Gastrocnemius medialis (tissue), 4 donors: Measurements from ENCODE around the gene SUPT3H. TPM values are rescaled to one million over a fixed set of nuclear protein-coding genes. Genes with fewer than 3 reads are reported as not detected.

ENCODE experiments used
- ATAC-seq, 2 donors: fragments of 150-250 bp; one replicate each; pipeline ENCODE4 v1.9.1; 2016
- DNase-seq, 2 donors: peaks; one replicate each; pipeline ENCODE4 v3.0.0-alpha.2; 2019
- H3K27ac ChIP-seq, 4 donors: fragments of 200-600 bp; sonication (generic); 1 replicate in 1 of 4; 2 replicates in 3 of 4; pipeline ENCODE4 v1.5.1; 2016 to 2018; ENCODE audit warnings: mild to moderate bottlenecking in 2 of 4, moderate library complexity in 1 of 4
- H3K27me3 ChIP-seq, 3 donors: fragments of 200-600 bp; sonication (generic) in 2 of 3; 1 replicate in 1 of 3; 2 replicates in 2 of 3; pipeline versions ENCODE4 v1.5.1 to v1.6.0; 2016 to 2019; ENCODE audit warnings: mild to moderate bottlenecking in 1 of 3, moderate library complexity in 1 of 3
- H3K36me3 ChIP-seq, 2 donors: fragments of 200-600 bp; sonication (generic) in 1 of 2; one replicate each; pipeline ENCODE4 v1.5.1; 2017 to 2018
- H3K4me1 ChIP-seq, 2 donors: fragments of 200-600 bp; sonication (generic) in 1 of 2; one replicate each; pipeline ENCODE4 v1.5.1; 2016 to 2017; ENCODE audit warnings: mild to moderate bottlenecking in 2 of 2
- H3K4me3 ChIP-seq, 4 donors: fragments of 200-600 bp; sonication (generic) in 3 of 4; 1 replicate in 1 of 4; 2 replicates in 3 of 4; pipeline ENCODE4 v1.5.1; 2016 to 2019; ENCODE audit warnings: mild to moderate bottlenecking in 2 of 4
- H3K9me3 ChIP-seq, 3 donors: fragments of 200-600 bp; sonication (generic) in 2 of 3; 1 replicate in 1 of 3; 2 replicates in 2 of 3; pipeline ENCODE4 v1.5.1; 2016 to 2019
- CTCF ChIP-seq, 5 experiments: fragments of 450-650 bp in 3 of 5; fragments of 200-600 bp in 2 of 5; sonication (generic) in 2 of 5; IDR thresholded peaks in 4 of 5; conservative IDR thresholded peaks in 1 of 5; 1 replicate in 4 of 5; 2 replicates in 1 of 5; pipeline ENCODE4 v1.5.1; 2016 to 2019; ENCODE audit warnings: antibody characterized with exemption in 5 of 5, mild to moderate bottlenecking in 3 of 5, moderate library complexity in 3 of 5
- POLR2A ChIP-seq, 2 donors: fragments of 450-650 bp; IDR thresholded peaks; one replicate each; pipeline ENCODE4 v1.6.1; 2017; ENCODE audit warnings: antibody characterized with exemption in 2 of 2, mild to moderate bottlenecking in 2 of 2, moderate library complexity in 2 of 2
- in situ Hi-C, 4 donors: fragments of 200-750 bp; cut with MboI; loops; one replicate each; pipeline versions ENCODE4 v1.15.0 to v1.8.0; 2017; ENCODE audit warnings: low sequenced_read_pairs in 4 of 4
- intact Hi-C: fragments of 100-400 bp; cut with DNase I; formaldehyde crosslinking; loops from one replicate; pipeline ENCODE4 v1.15.1; 2023; ENCODE audit warnings: low total_unique reads
- total RNA-seq, 4 donors: library from RNA; depleted of rRNA; stranded (reverse); fragments of >200 nt; gene quantifications; one replicate each; pipeline versions ENCODE4 v1.1.0 to v1.2.3, GENCODE V29; 2016

SUPT3H gene
- total RNA-seq, 4 donors from 2014 or later, result 1.5 to 9.0 (median 4.2) TPM

GRCh38 chr6:45052325-45052724 lies 325.4 kb downstream of the SUPT3H start:
- Histone ChIP-seq H3K4me3 (no peak overlapping the region), H3K4me1 (no peaks in the 10 kb centered on the region), H3K36me3 (no peaks in the 10 kb centered on the region), H3K27ac (no peak overlapping the region), H3K9me3 (no peaks in the 10 kb centered on the region), H3K27me3 (no peaks in the 10 kb centered on the region)
- ATAC-seq, result no peak
- intact Hi-C loops (no loop called here), in situ Hi-C loops (no loop called here)
- TF ChIP-seq POLR2A (IDR thresholded peaks at IDR 0.05) (no peak), CTCF (IDR thresholded peaks at IDR 0.05 in 4 of 5, conservative IDR thresholded peaks at IDR 0.05 in 1 of 5) (no peak)
- DNase-seq, result no peak

GRCh38 chr6:45049188-45049843 lies 328.4 kb downstream of the SUPT3H start:
- Histone ChIP-seq H3K4me3 (no peak overlapping the region), H3K27me3 (no peaks in the 10 kb centered on the region), H3K9me3 (no peaks in the 10 kb centered on the region), H3K36me3 (no peaks in the 10 kb centered on the region), H3K4me1 (no peaks in the 10 kb centered on the region), H3K27ac (no peak overlapping the region)
- ATAC-seq (no peak), DNase-seq (no peak)
- in situ Hi-C loops, result no loop called here
- TF ChIP-seq CTCF (IDR thresholded peaks at IDR 0.05 in 4 of 5, conservative IDR thresholded peaks at IDR 0.05 in 1 of 5), result no peak
- TF ChIP-seq POLR2A (IDR thresholded peaks at IDR 0.05), result no peak
- intact Hi-C loops, result no loop called here

- TF ChIP-seq POLR2A (IDR thresholded peaks at IDR 0.05), result no peak
- no peak for TF ChIP-seq CTCF (IDR thresholded peaks at IDR 0.05 in 4 of 5, conservative IDR thresholded peaks at IDR 0.05 in 1 of 5)
- DNase-seq (no peak), ATAC-seq (no peak)
- H3K4me1 ChIP-seq, result no peaks in the 10 kb centered on the region
- in situ Hi-C loops, result no loop called here
- no peak overlapping the region for H3K27ac ChIP-seq
- H3K4me3 ChIP-seq, result no peak overlapping the region
- no peaks in the 10 kb centered on the region for H3K9me3 ChIP-seq
- no peaks in the 10 kb centered on the region for H3K36me3 ChIP-seq
- intact Hi-C loops, result no loop called here
- H3K27me3 ChIP-seq, result no peaks in the 10 kb centered on the region
Measured at GRCh38 chr6:45047573-45047972, 330.2 kb downstream of the SUPT3H start.

GRCh38 chr6:45045253-45045601 lies 332.5 kb downstream of the SUPT3H start:
- no peaks in the 10 kb centered on the region for H3K4me1 ChIP-seq
- H3K4me3 ChIP-seq, result no peak overlapping the region
- ATAC-seq, result no peak
- intact Hi-C loops (no loop called here), in situ Hi-C loops (no loop called here)
- DNase-seq, result no peak
- no peaks in the 10 kb centered on the region for H3K36me3 ChIP-seq
- TF ChIP-seq POLR2A (IDR thresholded peaks at IDR 0.05) (no peak), CTCF (IDR thresholded peaks at IDR 0.05 in 4 of 5, conservative IDR thresholded peaks at IDR 0.05 in 1 of 5) (no peak)
- no peak overlapping the region for H3K27ac ChIP-seq
- H3K9me3 ChIP-seq, result no peaks in the 10 kb centered on the region
- H3K27me3 ChIP-seq, result no peaks in the 10 kb centered on the region
